COLO829 (cell line): Measurements from ENCODE around the gene MAPK7.

Experiments
- DNase-seq: peaks from one replicate; pipeline ENCODE4 v3.0.0; 2012; ENCODE audit warnings: low spot score

MAPK7 gene

DNA sequence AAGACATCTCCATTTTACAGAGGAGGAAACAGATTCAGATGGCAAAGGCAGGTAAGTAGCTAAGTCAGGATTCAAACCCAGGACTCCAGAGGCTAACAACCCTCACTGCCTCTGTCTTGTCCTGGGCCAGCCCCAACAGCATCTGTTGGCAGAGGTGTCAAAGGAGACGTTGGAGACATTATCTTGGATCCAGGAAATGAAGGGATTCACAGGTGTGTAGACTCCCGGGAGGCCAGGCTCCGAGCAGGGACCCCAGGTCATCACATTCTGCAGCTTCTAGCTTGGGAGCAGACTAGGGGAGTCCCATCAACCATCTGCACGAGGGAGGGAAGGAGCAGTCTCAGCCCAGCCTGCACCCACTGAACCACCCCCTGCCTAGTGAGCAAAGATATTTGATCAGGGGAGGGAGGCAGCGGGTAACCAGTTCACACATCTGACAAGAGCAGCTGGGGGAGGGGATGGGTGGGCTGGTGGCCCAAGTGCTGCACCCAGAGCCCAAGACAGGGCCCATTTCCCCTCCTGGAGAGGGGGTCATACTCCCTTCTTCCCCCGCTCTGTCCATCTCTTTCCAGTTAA is 14.8 kb upstream of the MAPK7 start:
- DNase-seq, result no peak

DNA sequence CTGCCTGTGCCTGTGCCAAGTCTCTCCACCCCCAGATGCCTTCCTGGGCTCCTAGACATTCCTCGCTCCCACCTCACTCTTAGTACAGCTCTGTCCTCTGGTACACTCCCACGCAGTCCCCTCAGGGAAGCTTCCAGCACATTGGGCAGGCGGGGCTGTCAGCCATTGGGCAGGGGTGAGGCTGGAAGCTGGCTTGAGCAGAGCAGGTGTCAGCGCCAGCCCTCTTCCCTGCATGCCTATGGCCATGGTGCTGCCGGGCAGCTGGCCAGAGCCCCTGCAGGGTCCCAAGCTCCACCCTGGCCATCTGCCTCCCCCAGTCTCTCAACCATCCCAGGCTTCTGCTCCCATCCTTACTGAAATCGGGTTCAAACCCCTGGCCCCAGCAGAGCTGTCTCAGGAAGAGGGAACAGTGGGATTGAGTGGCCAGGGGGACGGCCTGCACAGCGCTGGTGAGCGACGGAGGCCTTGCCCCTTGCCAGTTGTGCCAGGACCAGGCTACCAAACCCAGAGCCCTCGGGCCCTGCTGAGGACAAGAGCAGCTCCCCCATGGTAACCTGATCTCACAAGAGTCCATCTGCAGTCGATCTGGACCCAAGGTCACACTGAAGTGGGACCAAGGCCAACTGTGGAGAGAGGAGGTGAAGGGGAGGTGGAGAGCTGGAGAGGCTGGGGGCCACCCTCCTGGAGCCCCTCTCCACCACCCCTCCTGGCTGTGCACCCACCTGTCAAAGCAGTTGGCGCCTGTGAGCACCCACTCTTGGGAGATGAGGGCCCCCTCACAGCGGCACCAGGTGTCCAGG is 13.4 kb upstream of the MAPK7 start:
- DNase-seq, result no peak

DNA sequence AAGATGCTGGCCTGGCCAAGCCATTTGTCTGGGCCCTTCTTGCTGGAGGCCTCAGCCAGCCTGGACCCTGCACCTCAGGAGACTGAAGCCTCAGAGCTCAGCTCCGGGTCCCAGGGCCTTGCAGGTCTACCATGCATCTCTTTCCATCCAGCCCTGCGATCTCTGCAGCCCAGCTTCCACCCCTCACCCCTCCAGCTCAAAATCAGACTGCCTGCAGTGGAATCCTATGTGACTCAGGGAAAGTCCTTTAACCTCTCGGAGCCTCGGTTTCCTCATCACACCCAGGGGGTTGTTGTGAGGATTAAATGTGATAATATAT is 12.8 kb upstream of the MAPK7 start:
- no peak for DNase-seq

DNA sequence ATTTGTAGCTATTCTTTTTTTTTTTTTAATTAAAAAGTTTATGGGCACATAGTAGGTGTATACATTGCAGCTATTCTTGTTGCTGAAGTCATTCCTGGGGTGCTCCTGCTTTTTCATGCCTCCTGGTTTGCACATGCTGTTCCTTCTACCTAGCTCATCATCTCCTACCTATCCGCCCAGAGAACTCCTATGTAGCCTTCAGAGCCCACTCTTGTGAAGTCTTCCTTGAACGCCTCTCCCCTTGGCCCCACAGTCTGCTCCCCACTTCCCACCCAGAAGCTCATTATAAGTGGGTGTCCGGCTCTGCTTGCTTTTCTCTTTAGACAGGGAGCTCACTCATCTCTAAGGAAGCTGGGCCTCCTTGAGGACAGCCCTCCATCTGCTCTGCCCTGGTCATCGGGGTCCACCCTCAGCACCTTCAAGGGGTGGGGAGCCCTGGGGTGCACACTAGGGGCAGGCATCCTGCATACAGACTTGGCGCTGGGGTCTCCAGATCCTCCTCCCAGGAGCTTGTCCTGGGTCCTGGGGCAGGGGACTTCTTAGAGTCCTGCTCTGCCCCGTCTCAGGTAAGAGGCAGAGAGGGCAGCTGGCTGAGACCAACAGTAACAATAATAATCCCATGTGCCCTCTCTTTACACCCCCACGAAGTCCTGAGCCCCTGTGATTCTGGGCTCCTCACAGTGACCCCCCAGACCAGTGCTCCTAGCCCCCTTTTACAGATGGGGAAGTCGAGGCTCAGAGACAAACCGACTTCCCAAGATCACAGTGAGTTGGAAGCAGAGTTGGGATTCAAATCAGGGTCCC is 12.3 kb upstream of the MAPK7 start:
- no peak for DNase-seq

DNA sequence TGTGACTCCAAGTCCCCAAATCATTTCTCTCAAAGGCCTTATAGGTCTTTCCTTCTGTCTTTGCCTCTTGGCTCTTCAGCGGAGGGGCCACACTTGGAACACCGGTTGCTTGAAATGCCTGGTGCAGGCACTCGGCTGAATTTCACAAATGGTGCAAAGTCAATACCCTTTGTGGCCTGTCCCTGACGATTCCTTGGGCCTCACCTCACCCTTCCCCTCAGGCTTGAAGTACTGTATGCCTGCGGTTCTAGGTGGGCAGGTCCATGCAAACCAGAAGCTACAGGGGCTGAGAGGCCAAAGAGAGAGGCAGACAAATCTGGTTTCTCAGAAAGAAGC is 11.7 kb upstream of the MAPK7 start:
- DNase-seq, result no peak

DNA sequence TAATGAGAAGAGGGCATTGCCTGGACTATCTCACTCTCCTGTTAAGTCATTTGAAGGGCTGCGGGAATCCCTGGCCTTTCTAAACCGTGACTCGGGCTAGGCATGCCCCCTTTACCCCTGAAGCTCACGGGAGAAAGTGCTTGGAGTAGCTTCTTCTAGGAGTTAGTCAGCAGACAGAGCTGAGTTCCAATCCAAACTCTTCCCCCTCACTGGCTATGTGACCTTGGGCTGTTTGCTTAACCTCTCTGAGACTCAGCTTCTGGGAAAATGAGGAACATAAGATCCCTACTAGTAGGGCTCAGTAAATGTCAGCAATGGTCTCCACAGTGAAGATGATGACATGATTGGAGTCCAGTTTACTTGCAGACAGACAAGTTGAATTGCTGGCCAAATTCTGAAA is 10.1 kb upstream of the MAPK7 start:
- DNase-seq, result no peak

DNA sequence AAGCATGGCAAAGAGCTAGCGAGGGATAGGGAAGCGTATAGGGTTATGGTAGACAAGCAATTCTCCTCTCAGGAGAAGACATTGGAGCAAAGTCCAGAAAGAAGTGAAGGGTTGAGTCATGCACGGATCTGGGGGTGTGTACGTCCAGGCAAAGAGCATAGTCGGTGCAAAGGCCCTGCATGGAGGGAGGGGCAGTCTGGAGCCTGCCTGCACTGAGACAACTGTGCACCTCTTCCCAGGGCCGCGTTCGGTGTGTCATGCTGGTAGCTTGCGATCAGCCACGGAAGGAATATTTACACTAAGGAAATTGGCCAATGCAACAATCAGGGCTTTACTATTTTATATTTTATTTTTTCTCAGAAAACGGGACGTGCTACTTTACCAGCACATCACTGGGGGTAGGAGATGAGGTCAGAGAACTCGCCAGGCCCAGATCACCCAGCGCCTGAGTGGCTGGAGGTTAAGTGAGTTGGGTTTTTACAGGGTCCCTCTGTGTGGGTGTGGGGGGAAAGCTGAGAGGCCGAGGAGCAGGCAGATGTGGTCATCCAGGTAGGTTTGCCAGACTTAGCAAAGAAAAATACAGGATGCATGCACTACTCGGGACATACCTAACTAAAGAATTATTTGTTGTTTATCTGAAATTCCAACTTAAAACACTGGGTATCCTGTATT is 9.1 kb upstream of the MAPK7 start:
- no peak for DNase-seq

DNA sequence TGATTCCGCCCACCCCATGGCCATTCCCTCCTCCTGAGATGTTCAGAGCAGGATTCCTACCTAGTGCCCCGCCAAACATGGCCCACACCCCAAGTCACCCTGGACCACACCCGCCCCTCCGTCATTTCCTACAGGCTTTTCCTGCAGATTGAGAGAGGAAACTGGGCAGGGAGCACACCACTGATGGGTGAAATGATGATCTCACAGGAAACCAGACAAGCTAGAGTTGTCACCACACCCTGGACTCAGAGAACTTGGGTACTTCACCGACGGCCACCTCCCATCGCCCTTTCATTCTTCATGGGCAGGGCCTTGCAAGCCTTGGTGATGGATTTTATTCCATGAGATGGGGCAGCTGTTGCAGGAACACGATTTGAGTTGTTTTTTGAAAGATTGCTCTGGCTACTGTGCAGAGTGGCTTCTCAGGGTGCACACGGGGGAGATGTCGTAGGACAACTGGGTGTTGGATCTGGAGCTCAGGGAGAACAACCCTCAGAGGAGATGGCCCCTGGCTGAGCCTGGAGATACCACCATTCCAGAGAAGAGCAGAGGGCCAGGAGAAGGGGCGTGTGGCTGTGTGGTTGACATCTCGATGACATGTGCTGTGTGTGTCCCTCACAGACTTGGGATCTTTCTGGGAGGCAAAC is 8.3 kb upstream of the MAPK7 start:
- DNase-seq, result no peak

DNA sequence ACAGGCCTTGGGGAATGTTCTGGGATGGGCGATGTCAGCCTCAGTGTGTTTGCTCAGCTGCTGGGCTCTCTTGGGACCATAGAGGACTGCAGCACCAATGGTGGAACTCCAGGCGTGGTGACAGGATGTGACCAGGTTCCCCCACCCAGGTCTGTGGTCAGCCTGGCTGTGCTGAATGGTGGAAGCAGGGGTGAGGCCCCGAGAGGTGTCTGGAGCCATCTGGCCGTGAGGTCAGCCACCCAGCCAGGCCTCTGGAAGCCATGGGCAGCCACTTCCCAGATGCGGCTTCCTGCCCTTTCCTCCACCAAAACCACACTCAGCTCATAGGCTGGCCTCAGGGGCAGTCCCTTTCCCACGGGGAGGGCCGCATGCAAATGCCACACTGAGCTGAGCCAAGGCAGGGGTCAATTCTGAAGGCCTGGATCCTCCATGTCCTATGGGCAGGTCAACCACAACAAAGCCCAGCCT is 7.8 kb upstream of the MAPK7 start:
- no peak for DNase-seq

DNA sequence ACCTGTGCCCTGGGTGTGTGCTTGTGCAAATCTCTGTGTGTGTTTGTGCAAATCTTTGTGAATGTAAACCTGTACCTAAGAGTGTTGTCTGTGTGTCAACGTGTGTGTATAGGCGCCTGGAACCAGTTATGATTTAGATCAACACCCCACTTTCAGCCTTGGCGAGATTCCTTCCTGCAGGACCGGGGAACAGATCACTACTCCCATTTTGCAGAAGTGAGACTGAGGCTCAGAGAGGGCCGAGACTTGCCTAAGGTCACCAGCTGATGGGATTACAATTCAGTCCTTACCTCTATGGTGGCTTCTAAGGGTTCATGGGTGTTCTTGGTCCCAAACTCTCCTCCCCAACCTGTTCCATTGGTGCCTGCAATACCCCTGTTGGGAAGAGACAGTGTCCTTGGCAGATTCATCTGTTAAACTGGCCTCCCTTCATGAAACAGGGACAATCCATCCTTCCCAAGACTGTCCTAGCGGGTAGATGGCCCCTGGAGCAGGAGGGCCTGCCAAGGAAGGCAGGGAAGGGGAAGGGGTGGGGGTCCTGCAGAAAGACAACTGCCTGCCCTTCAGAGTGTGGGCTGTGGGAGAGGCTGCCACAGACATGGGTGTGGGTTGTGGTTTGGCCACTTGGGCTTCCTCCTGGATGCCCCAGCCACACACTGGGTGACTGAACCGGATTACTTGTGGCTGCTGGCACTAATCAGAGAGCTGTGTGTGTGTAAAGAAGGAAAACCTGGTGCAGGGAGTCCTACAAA is 6.9 kb upstream of the MAPK7 start:
- no peak for DNase-seq

DNA sequence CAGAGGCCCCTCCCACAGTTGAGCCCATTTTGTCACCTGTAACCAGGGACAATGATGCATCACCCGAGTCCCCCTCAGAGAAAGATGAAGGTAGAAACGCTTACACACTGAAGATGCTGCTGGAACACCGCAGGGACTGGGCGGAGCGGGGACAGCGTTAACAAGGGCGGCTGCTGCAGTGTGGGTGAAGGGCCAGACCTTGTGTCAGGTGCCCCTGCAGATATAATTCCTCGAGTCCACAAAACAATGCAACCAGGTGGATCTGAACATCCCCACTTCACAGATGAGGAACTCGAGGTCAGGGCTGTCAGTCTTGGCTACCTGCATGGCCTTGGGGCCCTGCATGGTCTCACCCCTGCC is 6.3 kb upstream of the MAPK7 start:
- no peak for DNase-seq

DNA sequence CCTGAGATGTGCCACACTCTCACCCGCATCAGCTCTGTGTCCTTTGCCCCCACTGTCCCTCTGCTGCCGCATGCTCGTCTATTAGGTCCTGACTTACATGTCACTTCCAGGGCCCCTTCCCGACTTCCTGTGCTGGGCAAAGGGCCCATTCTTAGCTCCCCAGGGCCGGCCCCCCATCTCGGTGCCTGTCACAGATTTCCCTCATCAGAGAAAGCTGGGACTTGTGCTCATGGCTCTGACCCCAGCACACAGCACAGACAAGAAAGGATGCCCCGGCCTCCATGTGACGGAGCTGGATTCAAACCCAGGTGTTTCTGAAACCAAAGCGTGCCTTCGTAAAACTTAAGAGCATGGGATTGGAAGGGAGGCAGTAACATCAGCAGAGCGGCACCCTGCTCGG is 5.9 kb upstream of the MAPK7 start:
- DNase-seq, result no peak

DNA sequence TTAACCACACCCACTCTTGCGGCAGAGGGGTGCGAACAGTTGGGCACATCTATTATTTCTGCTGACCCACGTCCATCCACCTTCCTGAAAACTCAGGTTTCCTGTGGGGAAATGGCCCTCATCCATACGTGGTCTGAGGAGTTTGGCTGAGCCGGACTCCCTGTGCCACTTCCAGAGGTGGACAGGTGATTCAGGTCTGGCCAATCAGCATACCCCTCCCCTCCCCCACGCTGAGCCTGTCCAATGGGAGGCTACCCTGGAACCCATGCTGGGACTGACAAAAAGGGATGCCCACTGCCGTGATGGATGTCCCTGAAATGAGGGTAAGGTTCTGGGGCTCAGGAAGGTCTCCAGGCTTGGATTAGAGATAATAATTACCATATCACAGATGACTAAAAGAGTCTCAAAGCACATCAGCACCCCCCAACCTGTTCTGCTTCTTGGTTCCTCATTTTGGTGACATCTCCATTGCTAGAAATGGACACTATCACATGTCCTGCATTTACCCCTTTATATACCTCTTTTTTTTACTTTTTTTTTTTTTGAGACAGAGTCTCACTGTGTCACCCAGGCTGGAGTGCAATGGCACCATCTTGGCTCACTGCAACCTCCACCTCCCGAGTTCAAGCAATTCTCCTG is 5.3 kb upstream of the MAPK7 start:
- DNase-seq, result no peak

DNA sequence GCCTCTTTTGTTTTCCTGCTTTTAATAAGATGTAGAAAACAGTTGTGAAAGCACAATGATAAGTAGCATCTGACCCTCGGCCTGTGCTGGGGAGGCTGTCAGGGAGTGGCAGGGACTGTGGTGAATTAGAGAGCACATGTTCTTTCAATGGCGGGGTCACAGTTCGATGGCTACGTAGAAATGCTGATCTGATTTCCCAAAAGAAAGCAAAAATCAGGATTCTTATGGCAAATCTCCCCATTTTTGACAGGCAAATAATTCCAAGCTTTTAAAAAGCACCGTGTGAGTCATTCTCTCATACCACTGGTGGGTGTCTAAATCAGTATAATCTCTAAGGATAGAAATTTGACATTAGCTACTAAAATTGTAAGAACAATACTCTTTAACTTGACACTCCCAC is 4.2 kb upstream of the MAPK7 start:
- DNase-seq, result no peak

DNA sequence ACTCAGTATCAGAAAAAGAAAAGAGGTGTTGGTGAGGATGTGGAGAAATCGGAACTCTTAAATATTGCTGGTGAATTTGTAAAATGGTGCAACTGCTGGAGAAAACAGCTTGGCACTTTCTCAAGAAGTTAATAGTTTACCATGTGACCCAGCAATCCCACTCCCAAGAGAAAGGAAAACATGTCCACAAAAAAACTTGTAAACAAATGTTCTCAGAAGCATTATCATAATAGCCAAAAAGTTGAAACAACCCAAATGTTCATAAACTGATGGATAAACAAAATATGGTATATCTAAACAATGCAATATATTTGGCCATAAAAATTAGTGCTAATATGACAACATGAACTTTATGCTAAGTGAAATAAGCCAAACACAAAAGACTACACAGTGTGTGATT is 2.6 kb upstream of the MAPK7 start:
- no peak for DNase-seq

DNA sequence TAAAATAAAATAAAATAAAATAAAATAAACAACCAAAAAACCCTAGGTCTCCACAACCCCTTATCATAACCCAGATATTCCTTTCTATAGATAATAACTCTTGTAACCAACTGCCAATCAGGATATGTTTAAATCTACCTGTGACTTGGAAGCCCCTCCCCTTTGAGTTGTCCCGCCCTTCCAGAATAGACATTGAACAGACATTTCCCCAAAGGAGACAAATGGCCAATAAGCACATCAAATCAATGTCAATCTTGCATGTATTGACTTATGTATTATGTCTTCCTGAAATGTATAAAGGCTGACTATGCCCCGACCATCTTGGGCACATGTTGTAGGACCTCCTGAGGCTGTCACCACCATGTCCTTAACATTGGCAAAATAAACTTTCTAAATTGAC is 1.5 kb upstream of the MAPK7 start:
- no peak for DNase-seq

DNA sequence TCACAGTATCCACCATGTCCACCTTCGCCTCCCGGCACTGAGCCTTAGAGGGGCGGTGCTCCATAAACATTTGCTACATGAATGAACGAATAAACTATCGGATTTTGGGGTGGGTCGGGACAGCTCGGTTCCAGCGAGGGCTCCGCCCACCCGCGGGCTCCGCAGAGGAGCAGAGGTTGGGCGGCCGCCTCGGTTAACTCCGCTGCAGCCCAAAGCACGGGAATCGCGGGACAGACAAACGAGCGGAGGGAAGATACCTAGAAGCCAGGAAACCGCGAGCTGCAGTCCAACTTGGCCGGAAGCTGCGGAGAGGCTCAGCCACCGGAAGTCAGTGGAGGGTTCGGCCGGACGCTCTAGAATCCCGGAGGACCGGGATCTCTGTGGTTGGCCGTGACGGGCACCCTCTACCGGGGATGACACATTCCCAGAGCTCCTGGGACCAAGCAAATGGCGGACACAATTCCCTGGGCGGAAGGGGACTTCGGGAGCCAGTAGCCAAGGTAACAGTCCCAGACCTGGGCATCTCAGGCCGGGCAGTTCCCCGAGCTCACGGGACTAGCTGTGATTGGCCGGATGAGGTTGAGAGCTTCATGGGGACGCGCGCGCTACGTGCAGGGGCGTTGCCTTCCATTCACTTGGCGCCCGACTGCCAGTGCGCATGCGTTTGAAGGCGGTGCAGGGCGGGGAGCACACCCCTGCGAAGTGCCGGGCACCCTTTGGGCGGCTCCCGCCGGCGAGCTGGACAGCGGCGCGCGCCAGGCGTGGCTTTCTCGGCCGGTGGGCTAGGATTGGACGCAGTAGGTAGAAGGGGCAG is 489 bp upstream of the MAPK7 start:
- DNase-seq, result peak; percentile 99

DNA sequence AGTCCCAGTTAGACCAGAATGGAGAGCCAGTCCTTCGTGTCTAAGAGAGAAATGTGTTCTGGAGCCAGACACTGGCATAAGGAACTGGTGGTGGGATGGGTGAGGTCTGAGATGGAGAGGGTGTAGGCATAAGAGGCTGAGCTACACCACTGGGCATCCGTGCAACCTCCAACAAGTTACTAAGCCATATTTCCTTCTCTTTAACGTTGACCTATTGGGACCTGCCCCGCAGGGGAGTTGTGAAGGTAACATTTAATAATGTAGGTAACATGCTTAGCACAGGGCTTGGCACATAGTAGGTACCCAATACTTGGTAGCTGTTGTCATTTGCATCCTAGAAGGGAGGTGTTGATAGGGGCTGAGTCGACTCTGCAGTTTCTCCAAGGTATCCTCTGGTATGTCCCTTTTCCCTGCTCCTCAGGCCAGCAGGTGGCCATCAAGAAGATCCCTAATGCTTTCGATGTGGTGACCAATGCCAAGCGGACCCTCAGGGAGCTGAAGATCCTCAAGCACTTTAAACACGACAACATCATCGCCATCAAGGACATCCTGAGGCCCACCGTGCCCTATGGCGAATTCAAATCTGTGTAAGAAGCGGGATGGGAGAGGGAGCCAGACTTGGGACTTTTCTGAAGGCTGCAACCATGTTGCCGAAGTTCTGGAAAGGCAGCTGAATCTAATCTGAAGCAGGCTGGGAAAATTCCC is 1.2 kb downstream of the MAPK7 start:
- DNase-seq, result no peak

DNA sequence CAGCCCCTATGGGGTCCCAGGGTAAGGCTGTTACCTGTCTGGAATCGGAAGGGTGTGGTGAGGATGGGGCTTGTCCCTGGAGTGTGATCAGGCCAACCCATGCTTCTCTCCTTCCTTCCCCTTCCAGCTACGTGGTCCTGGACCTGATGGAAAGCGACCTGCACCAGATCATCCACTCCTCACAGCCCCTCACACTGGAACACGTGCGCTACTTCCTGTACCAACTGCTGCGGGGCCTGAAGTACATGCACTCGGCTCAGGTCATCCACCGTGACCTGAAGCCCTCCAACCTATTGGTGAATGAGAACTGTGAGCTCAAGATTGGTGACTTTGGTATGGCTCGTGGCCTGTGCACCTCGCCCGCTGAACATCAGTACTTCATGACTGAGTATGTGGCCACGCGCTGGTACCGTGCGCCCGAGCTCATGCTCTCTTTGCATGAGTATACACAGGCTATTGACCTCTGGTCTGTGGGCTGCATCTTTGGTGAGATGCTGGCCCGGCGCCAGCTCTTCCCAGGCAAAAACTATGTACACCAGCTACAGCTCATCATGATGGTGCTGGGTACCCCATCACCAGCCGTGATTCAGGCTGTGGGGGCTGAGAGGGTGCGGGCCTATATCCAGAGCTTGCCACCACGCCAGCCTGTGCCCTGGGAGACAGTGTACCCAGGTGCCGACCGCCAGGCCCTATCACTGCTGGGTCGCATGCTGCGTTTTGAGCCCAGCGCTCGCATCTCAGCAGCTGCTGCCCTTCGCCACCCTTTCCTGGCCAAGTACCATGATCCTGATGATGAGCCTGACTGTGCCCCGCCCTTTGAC is 2.4 kb downstream of the MAPK7 start:
- DNase-seq, result no peak
